Measurements from ENCODE around the gene SYDE2.
"Not testable (repeated sequence)": the region's sequence is repeated elsewhere in the genome, so short reads cannot be mapped to it uniquely, and the experiment has no call there.

The SYDE2 gene, protein sequence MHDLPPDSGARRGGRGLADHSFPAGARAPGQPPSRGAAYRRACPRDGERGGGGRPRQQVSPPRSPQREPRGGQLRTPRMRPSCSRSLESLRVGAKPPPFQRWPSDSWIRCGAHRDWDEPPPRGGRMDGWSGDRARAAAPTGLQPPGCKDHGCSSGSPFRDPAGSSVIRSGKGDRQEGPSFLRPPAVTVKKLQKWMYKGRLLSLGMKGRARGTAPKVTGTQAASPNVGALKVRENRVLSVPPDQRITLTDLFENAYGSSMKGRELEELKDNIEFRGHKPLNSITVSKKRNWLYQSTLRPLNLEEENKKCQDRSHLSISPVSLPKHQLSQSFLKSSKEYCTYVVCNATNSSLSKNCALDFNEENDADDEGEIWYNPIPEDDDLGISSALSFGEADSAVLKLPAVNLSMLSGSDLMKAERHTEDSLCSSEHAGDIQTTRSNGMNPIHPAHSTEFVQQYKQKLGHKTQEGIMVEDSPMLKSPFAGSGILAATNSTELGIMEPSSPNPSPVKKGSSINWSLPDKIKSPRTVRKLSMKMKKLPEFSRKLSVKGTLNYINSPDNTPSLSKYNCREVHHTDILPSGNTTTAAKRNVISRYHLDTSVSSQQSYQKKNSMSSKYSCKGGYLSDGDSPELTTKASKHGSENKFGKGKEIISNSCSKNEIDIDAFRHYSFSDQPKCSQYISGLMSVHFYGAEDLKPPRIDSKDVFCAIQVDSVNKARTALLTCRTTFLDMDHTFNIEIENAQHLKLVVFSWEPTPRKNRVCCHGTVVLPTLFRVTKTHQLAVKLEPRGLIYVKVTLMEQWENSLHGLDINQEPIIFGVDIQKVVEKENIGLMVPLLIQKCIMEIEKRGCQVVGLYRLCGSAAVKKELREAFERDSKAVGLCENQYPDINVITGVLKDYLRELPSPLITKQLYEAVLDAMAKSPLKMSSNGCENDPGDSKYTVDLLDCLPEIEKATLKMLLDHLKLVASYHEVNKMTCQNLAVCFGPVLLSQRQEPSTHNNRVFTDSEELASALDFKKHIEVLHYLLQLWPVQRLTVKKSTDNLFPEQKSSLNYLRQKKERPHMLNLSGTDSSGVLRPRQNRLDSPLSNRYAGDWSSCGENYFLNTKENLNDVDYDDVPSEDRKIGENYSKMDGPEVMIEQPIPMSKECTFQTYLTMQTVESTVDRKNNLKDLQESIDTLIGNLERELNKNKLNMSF

DNA sequence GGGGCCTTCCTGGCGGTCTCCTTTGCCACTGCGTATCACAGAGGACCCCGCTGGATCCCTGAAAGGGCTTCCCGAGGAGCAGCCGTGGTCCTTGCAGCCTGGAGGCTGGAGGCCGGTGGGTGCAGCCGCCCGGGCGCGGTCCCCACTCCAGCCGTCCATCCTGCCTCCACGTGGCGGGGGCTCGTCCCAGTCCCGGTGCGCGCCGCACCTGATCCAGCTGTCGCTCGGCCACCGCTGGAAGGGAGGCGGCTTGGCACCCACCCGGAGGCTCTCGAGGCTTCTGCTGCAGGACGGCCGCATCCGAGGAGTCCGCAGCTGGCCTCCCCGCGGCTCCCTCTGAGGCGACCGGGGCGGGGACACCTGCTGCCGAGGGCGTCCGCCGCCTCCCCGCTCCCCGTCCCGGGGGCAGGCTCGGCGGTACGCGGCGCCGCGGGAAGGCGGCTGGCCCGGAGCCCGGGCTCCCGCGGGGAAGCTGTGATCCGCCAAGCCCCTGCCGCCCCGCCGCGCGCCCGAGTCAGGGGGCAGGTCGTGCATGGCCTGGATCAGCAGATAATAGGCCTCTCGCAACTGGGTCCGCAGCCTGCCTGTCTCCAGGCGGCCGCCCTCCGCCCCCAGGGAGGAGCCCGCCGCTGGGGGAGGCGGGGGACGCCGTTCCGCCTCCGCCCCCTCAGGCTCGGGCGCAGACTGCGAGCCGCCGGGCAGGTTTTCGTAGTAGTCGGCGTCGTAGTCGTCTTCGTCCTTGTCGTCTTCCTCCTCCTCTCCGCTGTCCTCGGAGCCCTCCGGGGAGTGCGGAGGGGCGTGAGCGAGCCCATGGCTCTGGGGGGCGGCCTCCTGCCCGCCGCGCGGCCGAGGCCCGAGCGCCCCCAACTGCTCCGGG, at the start of gene SYDE2:
Gene SYDE2 (minus strand): TSS at position 554 of the 877 bp plus-strand sequence. CDS start 20 bp downstream, at position 534.
- peak; percentile 41 to 65 for DNase-seq (ENCODE audit: extremely low read depth in 1 of 2, low read depth in 1 of 2)

- not testable (repeated sequence) for DNase-seq (ENCODE audit: extremely low read depth in 1 of 2, low read depth in 1 of 2)
Observed at GRCh38 chr1:85249042-85249441, 48.2 kb upstream of the SYDE2 start.

GRCh38 chr1:85245891-85246290, 45.1 kb upstream of the SYDE2 start:
- no peak for DNase-seq (ENCODE audit: extremely low read depth in 1 of 2, low read depth in 1 of 2)

DNA sequence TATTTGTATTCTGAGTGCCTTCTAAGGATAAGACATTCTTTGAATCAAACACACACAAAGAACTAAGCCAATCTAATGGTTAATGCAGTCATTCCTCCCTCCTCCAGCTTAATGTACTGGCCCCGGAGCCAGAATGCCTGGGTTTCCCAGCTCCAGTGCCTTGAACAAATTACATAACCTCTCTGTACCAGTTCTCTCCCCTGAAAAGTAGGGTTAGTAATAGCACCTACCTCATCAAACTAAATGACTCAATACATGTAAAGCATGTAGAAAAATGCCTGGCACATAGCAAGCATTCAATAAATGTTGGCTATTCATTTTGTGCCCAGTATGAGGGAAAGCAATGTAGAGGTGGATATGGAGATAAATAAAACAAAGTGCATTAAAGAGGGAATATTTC, 44.6 kb upstream of the SYDE2 start:
- no peak for DNase-seq (ENCODE audit: extremely low read depth in 1 of 2, low read depth in 1 of 2)

DNA sequence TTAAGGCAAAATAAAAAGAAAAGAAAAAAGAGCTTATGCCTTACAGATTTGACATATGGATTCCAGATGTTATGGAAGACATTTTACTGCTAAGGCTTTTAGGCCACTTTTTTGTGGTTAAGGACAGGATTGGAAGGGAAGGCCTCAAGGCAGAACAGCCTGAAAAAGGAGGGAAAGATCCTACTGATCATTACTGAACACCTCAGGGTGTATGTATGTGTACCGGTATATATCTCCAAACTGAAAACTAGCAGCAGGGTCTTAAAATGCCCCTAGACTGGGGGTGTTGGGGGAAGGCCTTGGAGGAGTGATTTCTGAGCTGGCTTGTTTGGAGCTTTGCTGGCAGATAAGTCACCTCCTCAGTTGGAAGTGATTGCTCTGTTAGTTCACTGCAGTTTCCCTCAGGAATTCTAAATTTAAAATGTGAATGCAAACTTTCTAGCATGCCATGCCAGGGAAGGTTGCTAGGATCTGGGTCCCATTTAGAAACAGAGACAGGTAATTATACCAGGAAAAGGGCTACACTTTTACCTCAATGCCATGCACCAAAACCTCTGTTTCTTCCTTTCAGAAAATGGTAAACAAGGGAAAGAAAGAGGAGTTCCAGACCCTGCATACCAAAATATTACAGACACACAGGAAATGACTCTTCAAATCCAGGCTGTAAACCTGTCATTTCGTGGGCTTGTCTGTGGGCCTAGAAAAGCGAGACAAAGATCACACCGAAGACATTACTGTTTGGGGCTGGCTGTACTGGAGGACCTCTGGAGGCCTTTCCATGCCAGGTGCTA, 43.6 kb upstream of the SYDE2 start:
- no peak for DNase-seq (ENCODE audit: extremely low read depth in 1 of 2, low read depth in 1 of 2)

DNA sequence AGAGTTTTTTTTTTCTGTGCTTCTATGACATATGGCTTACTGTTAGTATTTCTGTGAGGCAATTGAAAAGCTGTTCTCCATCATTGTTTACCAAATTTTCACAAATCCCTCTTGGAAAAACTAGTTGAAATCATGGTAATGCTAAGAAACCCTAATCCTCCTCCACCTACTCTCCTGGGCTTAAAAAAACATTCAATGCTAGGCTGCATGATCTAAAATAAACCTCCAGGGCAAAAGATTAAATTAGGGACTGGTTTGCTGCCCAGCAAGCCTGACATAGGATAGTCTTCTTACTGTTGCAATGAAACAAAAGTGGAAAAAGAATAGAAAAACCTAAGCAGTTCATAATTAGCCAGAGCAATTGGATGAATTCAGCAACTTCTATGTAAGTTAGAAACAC, 42.6 kb upstream of the SYDE2 start:
- no peak for DNase-seq (ENCODE audit: extremely low read depth in 1 of 2, low read depth in 1 of 2)

DNA sequence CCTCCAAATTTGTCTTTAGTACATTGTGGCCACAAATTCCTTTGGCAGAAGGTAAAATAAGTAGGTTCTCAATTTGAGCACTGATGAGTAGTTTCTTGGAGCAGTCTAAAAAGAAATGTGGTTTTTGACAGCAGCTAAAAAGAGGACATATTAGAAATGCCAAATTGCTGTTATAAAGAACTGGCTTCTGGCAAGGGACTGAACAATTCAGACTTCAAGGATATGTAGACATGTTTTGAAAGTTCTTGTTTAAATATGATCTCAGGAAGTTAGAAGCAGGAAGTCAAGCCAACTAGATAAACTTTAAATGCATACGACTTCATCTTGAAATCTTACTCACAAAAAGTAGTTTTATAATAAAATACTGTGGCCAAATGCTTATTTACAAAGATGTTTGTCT, 39.8 kb upstream of the SYDE2 start:
- DNase-seq (ENCODE audit: extremely low read depth in 1 of 2, low read depth in 1 of 2) = no peak

DNA sequence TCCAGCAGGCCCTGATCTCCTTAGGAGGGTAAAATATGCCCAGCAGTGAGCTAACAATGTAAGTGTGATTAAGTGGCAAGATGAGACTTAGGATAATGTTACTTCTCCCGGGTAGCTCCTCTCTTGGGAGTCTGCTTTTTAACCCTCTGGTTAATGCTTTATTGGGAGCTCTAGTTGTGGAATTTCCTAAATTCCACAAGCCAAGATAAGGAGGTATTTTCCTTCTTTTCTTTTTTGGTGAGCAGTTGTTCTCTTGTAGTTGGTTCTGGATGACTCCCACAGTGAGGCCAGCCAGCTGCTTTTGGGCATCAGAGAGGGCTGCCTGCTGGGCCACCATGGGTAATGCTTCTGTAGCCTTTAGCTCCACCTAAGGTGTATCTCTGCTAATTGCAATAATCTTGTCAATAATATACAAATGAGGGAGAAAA, 39.4 kb upstream of the SYDE2 start:
- no peak for DNase-seq (ENCODE audit: extremely low read depth in 1 of 2, low read depth in 1 of 2)

GRCh38 chr1:85237613-85238012, 36.8 kb upstream of the SYDE2 start:
- no peak for DNase-seq (ENCODE audit: extremely low read depth in 1 of 2, low read depth in 1 of 2)

GRCh38 chr1:85230305-85230977, 29.6 kb upstream of the SYDE2 start:
- DNase-seq (ENCODE audit: extremely low read depth in 1 of 2, low read depth in 1 of 2) = no peak

GRCh38 chr1:85229574-85230097, 28.8 kb upstream of the SYDE2 start:
- DNase-seq (ENCODE audit: extremely low read depth in 1 of 2, low read depth in 1 of 2) = no peak

DNA sequence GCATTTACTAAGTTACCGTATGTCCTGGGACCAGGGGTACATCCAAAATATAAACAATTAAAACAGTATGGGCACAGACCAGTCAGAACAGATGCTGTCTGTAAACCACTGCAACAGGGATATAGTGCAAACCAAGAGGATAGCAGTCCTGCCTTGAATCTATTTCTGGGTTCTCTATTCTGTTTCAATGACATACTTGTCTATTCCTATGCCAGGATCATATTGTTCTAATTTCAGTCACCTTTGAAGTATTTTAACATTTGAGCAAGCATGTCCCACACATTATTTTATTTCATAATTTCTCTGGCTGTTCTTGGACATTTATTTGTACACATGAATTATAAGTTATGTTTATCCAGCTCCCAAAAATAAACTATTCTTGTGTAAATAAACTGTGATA, 28.2 kb upstream of the SYDE2 start:
- no peak for DNase-seq (ENCODE audit: extremely low read depth in 1 of 2, low read depth in 1 of 2)

DNA sequence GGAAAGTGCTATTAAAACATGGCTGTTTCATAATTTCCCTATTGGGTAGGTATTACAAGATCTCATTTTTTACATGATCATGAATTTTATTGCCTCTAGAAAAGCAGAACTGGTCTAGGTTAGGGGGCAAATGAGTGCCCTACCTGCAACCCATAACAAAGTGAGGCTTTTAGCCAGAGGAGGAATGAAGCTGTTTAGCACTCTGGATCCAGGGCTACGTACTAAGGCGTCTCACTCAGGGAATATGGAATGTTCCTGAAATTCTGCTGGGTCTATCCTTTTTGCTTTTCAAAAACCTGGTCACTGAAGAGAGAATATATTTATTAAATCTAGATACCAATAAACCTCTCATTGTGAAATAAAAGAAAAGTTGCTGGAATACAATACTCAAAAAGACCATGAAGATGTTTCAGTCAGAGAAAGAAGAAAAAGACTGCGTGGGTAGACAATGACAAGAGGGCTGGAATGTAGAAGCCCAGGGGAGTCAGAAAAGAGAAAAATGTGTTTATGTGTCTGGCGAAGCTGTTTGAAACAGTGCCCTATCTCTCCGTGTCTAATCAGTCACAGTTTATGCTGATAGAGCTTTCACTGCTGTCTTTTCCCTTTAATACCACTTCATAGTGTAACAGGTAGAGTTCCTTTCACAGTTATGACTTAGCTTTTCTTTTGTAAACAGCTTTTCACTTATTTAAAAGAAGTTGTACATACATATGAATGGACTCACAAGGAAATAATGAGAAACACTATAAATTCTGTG, 25.0 kb upstream of the SYDE2 start:
- DNase-seq (ENCODE audit: extremely low read depth in 1 of 2, low read depth in 1 of 2) = no peak

DNA sequence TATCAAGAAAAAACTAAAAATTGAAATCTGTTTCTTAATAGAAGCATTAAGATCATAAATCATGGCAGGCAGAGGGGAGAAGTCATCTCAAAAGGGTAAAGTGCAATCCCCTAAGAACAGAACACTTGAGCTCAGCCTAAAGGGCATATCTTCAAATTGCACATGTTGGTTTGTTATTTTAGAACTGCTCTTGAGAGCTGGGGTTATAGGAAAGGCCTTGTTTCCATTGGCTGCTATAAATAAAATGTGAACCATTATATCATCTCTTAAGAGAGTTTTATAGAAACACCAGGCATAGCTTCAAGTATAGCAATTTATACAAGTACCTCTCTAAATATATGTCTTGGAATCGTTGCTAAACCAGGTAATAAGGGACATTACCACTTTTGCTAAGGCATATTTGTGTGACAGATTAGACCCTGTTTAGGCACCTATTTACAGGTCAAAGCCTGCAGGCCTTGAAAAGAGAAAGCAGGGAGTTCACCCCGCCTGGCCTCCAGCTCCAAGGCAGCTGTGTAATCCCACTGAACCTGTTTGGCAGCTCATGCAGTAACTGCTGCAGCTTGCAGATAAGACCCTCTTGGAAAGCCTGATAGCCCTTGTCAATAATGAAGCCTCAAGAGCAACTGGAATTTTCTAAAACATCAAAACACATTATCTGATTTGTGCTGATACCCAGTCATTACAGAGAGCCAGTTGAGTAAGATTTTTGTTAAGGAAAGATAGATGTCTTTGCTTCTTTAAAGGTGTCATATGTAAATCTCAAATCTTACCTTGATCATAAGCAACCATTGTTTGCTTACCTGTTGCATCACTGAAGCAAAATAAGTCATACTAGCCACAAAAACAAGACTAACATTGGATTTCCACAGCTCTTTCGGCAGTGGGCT, 24.2 kb upstream of the SYDE2 start:
- DNase-seq (ENCODE audit: extremely low read depth in 1 of 2, low read depth in 1 of 2) = no peak

DNA sequence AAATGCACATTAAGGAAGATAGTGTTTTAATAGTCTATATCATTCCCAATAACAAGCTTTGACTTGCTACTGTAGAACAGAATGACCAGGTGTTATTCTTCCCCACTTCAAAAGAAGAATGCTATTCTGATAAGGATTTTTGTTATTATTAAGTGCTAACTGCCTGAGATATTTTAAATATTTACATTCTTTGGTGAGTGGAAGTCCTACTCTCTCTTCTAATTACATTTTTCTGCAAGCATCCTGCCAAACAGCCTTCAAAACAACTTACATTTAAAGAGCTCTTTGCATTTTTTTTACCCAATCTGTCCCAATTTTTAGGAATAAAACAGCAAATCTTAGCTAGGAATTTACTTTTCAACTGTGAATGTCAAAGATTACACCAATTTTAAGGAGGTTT, 23.5 kb upstream of the SYDE2 start:
- no peak for DNase-seq (ENCODE audit: extremely low read depth in 1 of 2, low read depth in 1 of 2)

GRCh38 chr1:85223334-85223733, 22.5 kb upstream of the SYDE2 start:
- DNase-seq (ENCODE audit: extremely low read depth in 1 of 2, low read depth in 1 of 2) = no peak

GRCh38 chr1:85220756-85221201, 20.0 kb upstream of the SYDE2 start:
- no peak for DNase-seq (ENCODE audit: extremely low read depth in 1 of 2, low read depth in 1 of 2)

Data from activated CD8-positive, alpha-beta memory T cell treated with anti-CD3 and anti-CD28 coated beads for 1 hour (primary cell).